ENCODE results near the gene LTBP2.

- TF ChIP-seq EZH2phosphoT487 (IDR thresholded peaks at IDR 0.05; ENCODE audit: borderline replicate concordance, low read length) (no peak), CTCF (conservative IDR thresholded peaks at IDR 0.05; ENCODE audit: low read depth, low read length) (no peak)
Measured at GRCh38 chr14:74577247-74577947, 34.6 kb downstream of the LTBP2 start.
